Panc1 (cell line): Measurements from ENCODE around the gene ADAM12. TPM values are rescaled to one million over a fixed set of nuclear protein-coding genes. Genes with fewer than 3 reads are reported as not detected.
A peak's percentile ranks its signal among the peaks of the same experiment; 100 is the strongest.

Source experiments
- ATAC-seq: fragments of 200-7000 bp; cut with Tn5 transposase; 2 replicates; pipeline ENCODE4 v1.9.1; 2020; ENCODE audit warnings: mild to moderate bottlenecking, moderate library complexity
- BruUV-seq: library from RNA; stranded (reverse); fragments of 400-500 nt; replicated peaks from 2 replicates; lab custom pipeline; 2021; lab: Mats Ljungman, UMichigan
- CTCF ChIA-PET: fragments of 300-600 bp; sonication (Branson Sonifier 250); formaldehyde crosslinking; loops from one replicate; lab custom pipeline; 2022; ENCODE audit warnings: antibody characterized with exemption; lab: Charles Lee
- POLR2A ChIA-PET: fragments of 300-600 bp; sonication (Branson Sonifier 250); formaldehyde crosslinking; loops from one replicate; lab custom pipeline; 2022; ENCODE audit warnings: antibody characterized with exemption; lab: Charles Lee
- DNase-seq: peaks from one replicate; pipeline ENCODE4 v3.0.0-alpha.2; 2010; ENCODE audit warnings: low read depth, low spot score
- H3K27ac ChIP-seq: 2 replicates; pipeline ENCODE4 v1.5.1; 2011; ENCODE audit warnings: mild to moderate bottlenecking, low read length, inconsistent platforms
- H3K27me3 ChIP-seq: fragments of 200-500 bp; sonication (Bioruptor generic); 2 replicates; pipeline ENCODE4 v1.6.0; 2014; ENCODE audit warnings: low read length, inconsistent platforms; ENCODE audit not compliant: control insufficient read depth, insufficient read depth
- H3K36me3 ChIP-seq: fragments of 200-500 bp; sonication (Bioruptor generic); 2 replicates; pipeline ENCODE4 v1.5.1; 2014; ENCODE audit warnings: inconsistent platforms, mild to moderate bottlenecking, low read length, moderate library complexity; ENCODE audit not compliant: control insufficient read depth, insufficient read depth
- H3K4me1 ChIP-seq: 2 replicates; pipeline ENCODE4 v1.5.1; 2011; ENCODE audit warnings: inconsistent platforms, mild to moderate bottlenecking, low read length, moderate library complexity; ENCODE audit not compliant: control insufficient read depth, insufficient read depth
- H3K4me3 ChIP-seq, 2 experiments: 2 replicates each; pipeline ENCODE4 v1.5.1; 2011 to 2012; ENCODE audit warnings: low read depth in 2 of 2, low read length in 2 of 2, mild to moderate bottlenecking in 2 of 2, inconsistent platforms in 1 of 2, moderate library complexity in 1 of 2
- H3K9me3 ChIP-seq: fragments of 200-500 bp; sonication (Bioruptor generic); 2 replicates; pipeline ENCODE4 v1.5.1; 2014; ENCODE audit warnings: low read depth, mild to moderate bottlenecking, inconsistent platforms, low read length, moderate library complexity; ENCODE audit not compliant: control insufficient read depth, insufficient read depth
- POLR2AphosphoS5 ChIP-seq: IDR thresholded peaks from 2 replicates; pipeline ENCODE4 v1.6.1; 2012; ENCODE audit warnings: mild to moderate bottlenecking, low read depth, low read length, moderate library complexity
- SIN3A ChIP-seq: IDR thresholded peaks from 2 replicates; pipeline ENCODE4 v1.6.1; 2012; ENCODE audit warnings: low read depth, mild to moderate bottlenecking, low read length, moderate library complexity, borderline replicate concordance; ENCODE audit not compliant: insufficient read depth
- TCF7L2 ChIP-seq: IDR thresholded peaks from 2 replicates; pipeline ENCODE4 v1.6.1; 2011; ENCODE audit warnings: mild to moderate bottlenecking, low read depth, low read length, inconsistent platforms
- in situ Hi-C: cut with HindIII; loops from 2 replicates; pipeline ENCODE4 v1.10.0; 2016; ENCODE audit warnings: low sequenced_read_pairs, low pct_unique_long_range_greater_than_20kb
- intact Hi-C: fragments of 100-400 bp; cut with micrococcal nuclease; formaldehyde crosslinking; loops from one replicate; pipeline ENCODE4 v1.10.0; 2022; ENCODE audit not compliant: unreplicated experiment
- total RNA-seq: library from RNA; stranded (reverse); gene quantifications from one replicate; pipeline ENCODE4 v1.2.1, GENCODE V29; 2021; ENCODE audit not compliant: unreplicated experiment
- TF ChIP-seq, protein P1 (sequence below), 2 experiments: IDR thresholded peaks; 2 replicates each; pipeline ENCODE4 v1.6.1; 2011 to 2012; ENCODE audit warnings: low read depth in 2 of 2, control low read depth in 1 of 2, low read length in 1 of 2, mild to moderate bottlenecking in 1 of 2, moderate library complexity in 1 of 2; ENCODE audit not compliant: insufficient read depth in 1 of 2
- TF ChIP-seq, protein P2 (sequence below): fragments of 450-650 bp; IDR thresholded peaks from 2 replicates; pipeline ENCODE4 v1.5.1; 2017; ENCODE audit warnings: mild to moderate bottlenecking

Gene ADAM12
- total RNA-seq, 1 experiment from 2014 or later = 0.10 TPM

GRCh38 chr10:126187399-126187798 is 200.9 kb downstream of the ADAM12 start:
- CTCF ChIA-PET = no interaction called here
- DNase-seq = no peak
- no TSS peak for BruUV-seq
- in situ Hi-C loops = no loop called here
- Histone ChIP-seq H3K36me3 (no peaks in the 10 kb centered on the region), H3K4me3 (no peak overlapping the region), H3K4me1 (no peaks in the 10 kb centered on the region), H3K27ac (no peak overlapping the region), H3K9me3 (no peaks in the 10 kb centered on the region), H3K27me3 (no peaks in the 10 kb centered on the region)
- TF ChIP-seq, protein P1, sequence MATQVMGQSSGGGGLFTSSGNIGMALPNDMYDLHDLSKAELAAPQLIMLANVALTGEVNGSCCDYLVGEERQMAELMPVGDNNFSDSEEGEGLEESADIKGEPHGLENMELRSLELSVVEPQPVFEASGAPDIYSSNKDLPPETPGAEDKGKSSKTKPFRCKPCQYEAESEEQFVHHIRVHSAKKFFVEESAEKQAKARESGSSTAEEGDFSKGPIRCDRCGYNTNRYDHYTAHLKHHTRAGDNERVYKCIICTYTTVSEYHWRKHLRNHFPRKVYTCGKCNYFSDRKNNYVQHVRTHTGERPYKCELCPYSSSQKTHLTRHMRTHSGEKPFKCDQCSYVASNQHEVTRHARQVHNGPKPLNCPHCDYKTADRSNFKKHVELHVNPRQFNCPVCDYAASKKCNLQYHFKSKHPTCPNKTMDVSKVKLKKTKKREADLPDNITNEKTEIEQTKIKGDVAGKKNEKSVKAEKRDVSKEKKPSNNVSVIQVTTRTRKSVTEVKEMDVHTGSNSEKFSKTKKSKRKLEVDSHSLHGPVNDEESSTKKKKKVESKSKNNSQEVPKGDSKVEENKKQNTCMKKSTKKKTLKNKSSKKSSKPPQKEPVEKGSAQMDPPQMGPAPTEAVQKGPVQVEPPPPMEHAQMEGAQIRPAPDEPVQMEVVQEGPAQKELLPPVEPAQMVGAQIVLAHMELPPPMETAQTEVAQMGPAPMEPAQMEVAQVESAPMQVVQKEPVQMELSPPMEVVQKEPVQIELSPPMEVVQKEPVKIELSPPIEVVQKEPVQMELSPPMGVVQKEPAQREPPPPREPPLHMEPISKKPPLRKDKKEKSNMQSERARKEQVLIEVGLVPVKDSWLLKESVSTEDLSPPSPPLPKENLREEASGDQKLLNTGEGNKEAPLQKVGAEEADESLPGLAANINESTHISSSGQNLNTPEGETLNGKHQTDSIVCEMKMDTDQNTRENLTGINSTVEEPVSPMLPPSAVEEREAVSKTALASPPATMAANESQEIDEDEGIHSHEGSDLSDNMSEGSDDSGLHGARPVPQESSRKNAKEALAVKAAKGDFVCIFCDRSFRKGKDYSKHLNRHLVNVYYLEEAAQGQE (IDR thresholded peaks at IDR 0.05; ENCODE audit: insufficient read depth in 1 of 2, low read depth in 2 of 2, low read length in 1 of 2) = no peak
- TF ChIP-seq SIN3A = no peak
- ATAC-seq = peak; percentile 47; the same call in 1 of the 2 replicates
- intact Hi-C loops = no loop called here
- POLR2A ChIA-PET = no interaction called here

GRCh38 chr10:126186766-126187165 is 201.5 kb downstream of the ADAM12 start:
- Histone ChIP-seq H3K27me3 (no peaks in the 10 kb centered on the region), H3K27ac (no peak overlapping the region), H3K9me3 (no peaks in the 10 kb centered on the region), H3K4me3 (no peak overlapping the region), H3K4me1 (no peaks in the 10 kb centered on the region), H3K36me3 (no peaks in the 10 kb centered on the region)
- ChIA-PET CTCF (no interaction called here), POLR2A (no interaction called here)
- no peak for TF ChIP-seq TCF7L2
- TF ChIP-seq, protein P2, sequence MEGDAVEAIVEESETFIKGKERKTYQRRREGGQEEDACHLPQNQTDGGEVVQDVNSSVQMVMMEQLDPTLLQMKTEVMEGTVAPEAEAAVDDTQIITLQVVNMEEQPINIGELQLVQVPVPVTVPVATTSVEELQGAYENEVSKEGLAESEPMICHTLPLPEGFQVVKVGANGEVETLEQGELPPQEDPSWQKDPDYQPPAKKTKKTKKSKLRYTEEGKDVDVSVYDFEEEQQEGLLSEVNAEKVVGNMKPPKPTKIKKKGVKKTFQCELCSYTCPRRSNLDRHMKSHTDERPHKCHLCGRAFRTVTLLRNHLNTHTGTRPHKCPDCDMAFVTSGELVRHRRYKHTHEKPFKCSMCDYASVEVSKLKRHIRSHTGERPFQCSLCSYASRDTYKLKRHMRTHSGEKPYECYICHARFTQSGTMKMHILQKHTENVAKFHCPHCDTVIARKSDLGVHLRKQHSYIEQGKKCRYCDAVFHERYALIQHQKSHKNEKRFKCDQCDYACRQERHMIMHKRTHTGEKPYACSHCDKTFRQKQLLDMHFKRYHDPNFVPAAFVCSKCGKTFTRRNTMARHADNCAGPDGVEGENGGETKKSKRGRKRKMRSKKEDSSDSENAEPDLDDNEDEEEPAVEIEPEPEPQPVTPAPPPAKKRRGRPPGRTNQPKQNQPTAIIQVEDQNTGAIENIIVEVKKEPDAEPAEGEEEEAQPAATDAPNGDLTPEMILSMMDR = no peak
- TF ChIP-seq SIN3A = no peak
- TF ChIP-seq POLR2AphosphoS5 = no peak
- TF ChIP-seq, protein P1 (IDR thresholded peaks at IDR 0.05; ENCODE audit: insufficient read depth in 1 of 2, low read depth in 2 of 2, low read length in 1 of 2) = no peak
- ATAC-seq = peak; percentile 62
- in situ Hi-C loops (no loop called here), intact Hi-C loops (no loop called here)
- no TSS peak for BruUV-seq
- DNase-seq = no peak
